GM20431 (cell line): ENCODE data around the gene KRTAP5-4.
"Not testable (repeated sequence)": the region's sequence is repeated elsewhere in the genome, so short reads cannot be mapped to it uniquely, and the experiment has no call there.

Experiments
- in situ Hi-C: fragments of 300-500 bp; cut with MseI, MboI; formaldehyde crosslinking; loops from one replicate; pipeline ENCODE4 v1.15.0; 2020; ENCODE audit warnings: low sequenced_read_pairs; ENCODE audit not compliant: unreplicated experiment

KRTAP5-4 gene

DNA sequence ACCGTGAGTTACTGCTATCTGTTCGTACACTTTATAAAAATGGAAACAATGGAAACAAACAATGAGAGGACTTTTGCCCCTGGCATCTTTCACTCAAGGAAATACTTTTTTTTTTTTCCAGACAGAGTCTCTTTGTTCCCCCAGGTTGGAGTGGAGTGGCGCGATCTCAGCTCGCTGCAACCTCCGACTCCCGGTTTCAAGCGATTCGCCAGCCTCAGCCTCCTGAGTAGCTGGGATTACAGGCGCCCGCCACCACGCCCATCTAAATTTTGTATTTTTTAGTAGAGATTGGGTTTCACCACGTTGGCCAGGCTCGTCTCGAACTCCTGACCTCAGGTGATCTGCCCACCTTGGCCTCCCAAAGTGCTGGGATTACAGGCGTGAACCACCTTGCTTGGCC is 46.2 kb downstream of the KRTAP5-4 start:
- in situ Hi-C loops, result not testable (repeated sequence)

DNA sequence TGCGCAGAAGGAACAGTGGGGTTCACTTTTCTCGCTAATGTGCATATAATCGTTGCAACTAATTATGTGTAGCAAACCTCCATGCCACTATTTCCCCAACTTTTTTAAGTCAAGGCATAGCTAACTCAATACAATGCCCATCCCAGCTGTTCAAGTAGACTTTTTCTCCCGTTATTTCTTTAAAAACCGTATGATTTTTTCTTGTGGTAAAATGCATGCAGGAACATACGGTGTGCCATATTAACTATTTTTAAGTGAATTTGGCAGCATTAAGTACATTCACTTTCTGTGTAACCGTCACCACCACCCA is 47.0 kb downstream of the KRTAP5-4 start:
- in situ Hi-C loops, result no loop called here

DNA sequence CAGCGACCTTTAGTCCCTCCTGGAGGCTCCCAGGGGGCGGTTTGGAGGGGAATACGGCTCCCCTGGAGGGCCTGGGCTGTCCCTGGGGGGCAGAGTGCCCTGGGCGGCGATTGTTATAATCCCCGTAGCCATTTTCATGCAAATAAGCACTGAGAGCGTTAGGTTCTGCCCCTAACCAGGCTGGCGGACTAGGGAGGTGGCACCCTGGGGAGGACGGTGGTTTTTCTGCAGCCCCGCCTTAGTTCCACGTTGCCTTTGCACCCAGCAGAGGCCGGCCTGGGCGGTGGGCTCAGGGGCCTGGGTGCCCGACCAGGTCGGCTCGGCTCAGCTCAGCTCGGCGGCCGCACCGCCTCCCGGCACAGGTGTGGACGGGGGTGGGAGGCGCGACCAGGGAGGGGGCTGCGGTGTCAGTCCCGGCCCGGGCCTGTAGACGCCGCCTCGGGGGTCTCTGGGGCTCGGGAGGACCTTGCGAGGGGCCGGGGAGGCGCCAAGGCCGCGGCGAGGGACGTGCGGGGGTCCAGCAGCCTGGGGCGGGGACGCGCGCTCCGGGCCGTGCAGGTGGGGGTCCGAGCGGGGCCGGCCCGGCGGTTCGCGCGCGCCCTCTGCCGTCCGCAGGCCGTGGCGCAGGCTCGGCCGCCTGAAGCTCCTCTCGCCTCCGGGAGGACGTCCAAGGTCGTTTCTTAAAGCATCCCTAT is 47.6 kb downstream of the KRTAP5-4 start:
- in situ Hi-C loops, result no loop called here

DNA sequence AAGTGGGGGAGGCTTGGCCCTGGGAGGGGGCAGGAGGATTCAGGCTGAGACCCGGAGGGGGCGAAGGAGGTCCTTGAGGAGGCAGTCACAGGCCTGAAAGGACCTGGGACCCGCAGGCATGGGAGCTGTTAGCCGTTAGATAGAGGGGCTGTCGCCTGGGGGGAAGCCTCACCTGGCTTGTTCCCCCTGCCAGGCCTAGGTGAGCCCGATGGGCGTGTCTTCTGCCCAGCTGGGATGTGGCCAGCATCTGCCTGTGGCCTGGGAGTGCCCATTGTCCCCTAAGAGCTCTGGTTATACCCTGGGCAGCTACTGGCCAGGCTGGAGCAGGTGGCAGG is 48.1 kb downstream of the KRTAP5-4 start:
- in situ Hi-C loops, result no loop called here

DNA sequence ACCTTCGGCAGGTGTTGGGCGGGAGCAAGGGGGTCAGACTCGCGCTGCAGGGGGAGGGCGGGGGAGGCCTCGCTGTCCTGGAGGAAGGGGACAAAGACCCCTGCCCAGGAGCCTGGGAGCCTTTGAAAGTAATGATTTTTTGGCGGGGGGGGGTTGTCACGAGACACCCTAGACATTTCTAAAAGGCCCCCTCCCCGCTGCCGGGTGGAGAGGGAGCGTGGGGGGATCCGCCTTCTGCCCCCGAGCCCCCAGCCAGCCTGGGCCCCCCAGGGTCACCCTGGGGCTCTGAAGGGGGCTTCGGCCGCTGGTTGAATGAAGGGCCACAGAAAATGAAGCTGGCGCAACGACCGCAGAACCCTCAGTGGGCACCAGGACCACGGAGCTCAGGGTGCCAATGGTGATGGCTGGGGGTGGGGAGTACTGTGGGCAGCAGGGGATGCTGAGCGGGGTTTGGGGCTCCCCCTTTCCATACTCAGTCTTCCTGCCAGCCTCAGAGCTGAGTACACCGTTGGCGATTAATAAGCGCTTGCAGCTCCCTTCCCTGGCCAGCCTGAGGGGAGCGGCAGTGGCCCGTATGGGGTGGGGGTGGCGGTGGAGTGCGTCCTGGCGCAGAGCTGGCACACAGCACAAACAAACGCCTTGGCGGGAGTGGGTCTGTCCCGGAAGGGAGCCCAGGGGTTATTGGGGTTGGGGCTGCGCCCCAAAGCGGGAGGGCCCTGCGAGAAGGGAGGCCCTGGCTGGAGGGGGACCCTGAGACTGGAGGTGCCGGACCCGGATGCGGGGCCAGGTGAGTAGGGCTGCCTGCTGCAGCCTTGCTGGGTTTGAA is 48.6 kb downstream of the KRTAP5-4 start:
- in situ Hi-C loops, result no loop called here

DNA sequence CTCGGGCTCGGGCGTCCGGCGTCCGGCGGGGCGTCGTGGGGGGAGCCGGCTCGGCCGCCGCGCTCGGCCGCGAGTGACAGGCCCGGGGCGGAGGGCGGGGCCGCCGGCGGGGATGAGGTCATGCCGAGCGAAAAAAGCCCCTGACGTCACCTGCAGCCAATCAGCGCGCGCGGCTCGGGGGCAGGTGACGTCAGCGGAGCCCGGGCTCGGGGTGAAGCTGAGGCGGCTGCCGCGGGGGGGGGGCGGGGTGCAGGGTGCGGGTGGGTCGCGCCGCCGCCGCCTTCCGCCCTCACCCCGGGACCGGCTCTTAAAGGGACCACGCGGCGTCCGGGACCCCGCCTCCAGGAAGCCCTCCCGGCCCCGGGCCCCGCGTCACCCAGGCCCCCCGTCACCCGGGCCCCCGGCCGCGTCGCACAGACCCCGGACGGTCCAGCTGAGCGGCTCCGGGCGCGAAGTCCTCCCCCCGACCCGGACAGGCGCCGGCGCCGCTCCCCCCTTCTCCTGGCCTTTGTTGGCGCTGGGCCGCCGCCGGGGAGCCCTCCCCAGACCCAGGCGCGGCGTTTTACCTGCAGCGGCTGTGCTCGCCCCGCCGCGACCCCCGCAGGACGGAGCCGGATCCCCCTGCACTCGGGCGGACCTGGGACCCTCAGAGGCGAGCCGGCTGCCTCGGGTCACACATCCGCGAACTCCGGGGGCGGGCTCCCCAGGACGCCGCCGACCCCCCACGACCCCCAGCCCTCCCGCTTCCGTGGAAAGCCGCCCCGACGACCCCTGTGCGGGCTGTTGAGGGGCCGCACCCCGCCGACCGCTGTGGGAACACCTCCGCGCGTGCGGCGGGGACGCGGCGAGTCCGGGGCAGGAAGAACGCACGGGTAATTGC is 49.5 kb downstream of the KRTAP5-4 start, which contains the start of gene DUSP8:
Gene DUSP8, minus strand, starts transcription at position 75 of the 880 bp plus-strand sequence. CDS start 6,445 bp downstream, outside the sequence.
- in situ Hi-C loops, result no loop called here

DNA sequence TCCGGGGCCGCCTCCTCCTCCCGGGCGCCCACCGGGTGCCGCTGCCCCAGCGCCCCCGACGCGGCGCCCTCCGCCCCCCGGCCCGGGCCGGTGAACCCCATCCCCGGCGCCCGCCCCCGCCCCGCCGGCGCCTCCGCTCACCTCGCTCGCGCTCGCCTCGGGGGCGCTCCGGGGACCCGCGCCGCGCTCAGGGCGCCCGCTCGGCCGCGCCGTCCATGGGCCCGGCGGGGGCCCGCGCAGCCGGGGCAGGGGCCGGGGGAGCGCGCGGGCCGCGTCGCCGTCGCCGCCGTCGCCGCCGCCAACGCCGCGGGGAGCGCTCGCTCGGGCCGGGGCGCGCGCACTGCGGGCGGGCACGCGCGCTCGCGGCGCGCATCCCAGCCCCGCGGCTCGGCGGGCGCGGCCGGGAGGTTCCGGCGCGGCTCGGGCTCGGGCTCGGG is 50.2 kb downstream of the KRTAP5-4 start:
- in situ Hi-C loops, result no loop called here
